Measurements from ENCODE around the gene SPATA7. TPM values are rescaled to one million over a fixed set of nuclear protein-coding genes. Genes with fewer than 3 reads are reported as not detected.

SPATA7 gene
- total RNA-seq, 1 experiment from 2014 or later, result 5.2 TPM

GRCh38 chr14:88424573-88424972 lies 39.1 kb downstream of the SPATA7 start:
- intact Hi-C loops (cut with micrococcal nuclease; ENCODE audit: unreplicated experiment), result no loop called here

GRCh38 chr14:88426271-88426670 lies 40.8 kb downstream of the SPATA7 start:
- no peaks in the 10 kb centered on the region for H3K4me1 ChIP-seq (ENCODE audit: insufficient read depth, low read length, poor library complexity, severe bottlenecking)
- no peaks in the 10 kb centered on the region for H3K27me3 ChIP-seq (replicated peaks; ENCODE audit: insufficient read depth, low read depth, low read length, poor library complexity)
- intact Hi-C loops (cut with micrococcal nuclease; ENCODE audit: unreplicated experiment), result no loop called here
- H3K4me3 ChIP-seq (ENCODE audit: low read depth, low read length, poor library complexity, severe bottlenecking), result no peak overlapping the region
- ChIA-PET CTCF (no interaction called here), POLR2A (ENCODE audit: low non-redundant PET) (no interaction called here)
- no TSS peak for BruUV-seq (replicated peaks)
- TF ChIP-seq EZH2 (IDR thresholded peaks at IDR 0.05; ENCODE audit: borderline replicate concordance, low read depth, low read length, poor library complexity, severe bottlenecking), result no peak
- TF ChIP-seq, protein P1, sequence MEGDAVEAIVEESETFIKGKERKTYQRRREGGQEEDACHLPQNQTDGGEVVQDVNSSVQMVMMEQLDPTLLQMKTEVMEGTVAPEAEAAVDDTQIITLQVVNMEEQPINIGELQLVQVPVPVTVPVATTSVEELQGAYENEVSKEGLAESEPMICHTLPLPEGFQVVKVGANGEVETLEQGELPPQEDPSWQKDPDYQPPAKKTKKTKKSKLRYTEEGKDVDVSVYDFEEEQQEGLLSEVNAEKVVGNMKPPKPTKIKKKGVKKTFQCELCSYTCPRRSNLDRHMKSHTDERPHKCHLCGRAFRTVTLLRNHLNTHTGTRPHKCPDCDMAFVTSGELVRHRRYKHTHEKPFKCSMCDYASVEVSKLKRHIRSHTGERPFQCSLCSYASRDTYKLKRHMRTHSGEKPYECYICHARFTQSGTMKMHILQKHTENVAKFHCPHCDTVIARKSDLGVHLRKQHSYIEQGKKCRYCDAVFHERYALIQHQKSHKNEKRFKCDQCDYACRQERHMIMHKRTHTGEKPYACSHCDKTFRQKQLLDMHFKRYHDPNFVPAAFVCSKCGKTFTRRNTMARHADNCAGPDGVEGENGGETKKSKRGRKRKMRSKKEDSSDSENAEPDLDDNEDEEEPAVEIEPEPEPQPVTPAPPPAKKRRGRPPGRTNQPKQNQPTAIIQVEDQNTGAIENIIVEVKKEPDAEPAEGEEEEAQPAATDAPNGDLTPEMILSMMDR (conservative IDR thresholded peaks at IDR 0.05; ENCODE audit: low read depth, low read length), result no peak
- H3K9me3 ChIP-seq (ENCODE audit: low read depth, low read length, poor library complexity, severe bottlenecking), result no peaks in the 10 kb centered on the region
- no peak overlapping the region for H3K27ac ChIP-seq (ENCODE audit: low read depth, low read length, poor library complexity, severe bottlenecking)
- no peak for DNase-seq (ENCODE audit: low spot score)
- no peaks in the 10 kb centered on the region for H3K36me3 ChIP-seq (ENCODE audit: insufficient read depth, low read length, poor library complexity, severe bottlenecking)

More at GRCh38 chr14:88424573-88424972, 39.1 kb downstream of the SPATA7 start:
- no peaks in the 10 kb centered on the region for H3K36me3 ChIP-seq (ENCODE audit: insufficient read depth, low read length, poor library complexity, severe bottlenecking)
- no peaks in the 10 kb centered on the region for H3K27me3 ChIP-seq (replicated peaks; ENCODE audit: insufficient read depth, low read depth, low read length, poor library complexity)
- TF ChIP-seq, protein P1 (conservative IDR thresholded peaks at IDR 0.05; ENCODE audit: low read depth, low read length), result no peak
- TF ChIP-seq EZH2 (IDR thresholded peaks at IDR 0.05; ENCODE audit: borderline replicate concordance, low read depth, low read length, poor library complexity, severe bottlenecking), result no peak
- H3K9me3 ChIP-seq (ENCODE audit: low read depth, low read length, poor library complexity, severe bottlenecking), result no peaks in the 10 kb centered on the region
- no peak for DNase-seq (ENCODE audit: low spot score)
- no peak overlapping the region for H3K27ac ChIP-seq (ENCODE audit: low read depth, low read length, poor library complexity, severe bottlenecking)
- CTCF ChIA-PET, result no interaction called here
- no TSS peak for BruUV-seq (replicated peaks)
- H3K4me1 ChIP-seq (ENCODE audit: insufficient read depth, low read length, poor library complexity, severe bottlenecking), result no peaks in the 10 kb centered on the region
- no peak overlapping the region for H3K4me3 ChIP-seq (ENCODE audit: low read depth, low read length, poor library complexity, severe bottlenecking)
- POLR2A ChIA-PET (ENCODE audit: low non-redundant PET), result no interaction called here

- Histone ChIP-seq H3K9me3 (ENCODE audit: low read depth, low read length, poor library complexity, severe bottlenecking) (no peaks in the 10 kb centered on the region), H3K27me3 (replicated peaks; ENCODE audit: insufficient read depth, low read depth, low read length, poor library complexity) (no peaks in the 10 kb centered on the region), H3K36me3 (ENCODE audit: insufficient read depth, low read length, poor library complexity, severe bottlenecking) (no peaks in the 10 kb centered on the region), H3K4me1 (ENCODE audit: insufficient read depth, low read length, poor library complexity, severe bottlenecking) (no peaks in the 10 kb centered on the region), H3K4me3 (ENCODE audit: low read depth, low read length, poor library complexity, severe bottlenecking) (no peak overlapping the region), H3K27ac (ENCODE audit: low read depth, low read length, poor library complexity, severe bottlenecking) (no peak overlapping the region)
- no peak for DNase-seq (ENCODE audit: low spot score)
- POLR2A ChIA-PET (ENCODE audit: low non-redundant PET), result no interaction called here
- CTCF ChIA-PET, result no interaction called here
- intact Hi-C loops (cut with micrococcal nuclease; ENCODE audit: unreplicated experiment), result no loop called here
- TF ChIP-seq, protein P1 (conservative IDR thresholded peaks at IDR 0.05; ENCODE audit: low read depth, low read length), result no peak
- no peak for TF ChIP-seq EZH2 (IDR thresholded peaks at IDR 0.05; ENCODE audit: borderline replicate concordance, low read depth, low read length, poor library complexity, severe bottlenecking)
- BruUV-seq (replicated peaks), result no TSS peak
These were observed 45.5 kb downstream of the SPATA7 start for GRCh38 chr14:88430976-88431375.

Data from A673 (cell line).